ENCODE measurements around the gene KTN1. TPM values are rescaled to one million over a fixed set of nuclear protein-coding genes. Genes with fewer than 3 reads are reported as not detected.

Gene KTN1
- total RNA-seq, 1 experiment from 2014 or later = 138 TPM

- intact Hi-C loops (cut with micrococcal nuclease; ENCODE audit: unreplicated experiment) = no loop called here
- Mint-ChIP-seq H3K4me1 (ENCODE audit: low read depth, unreplicated experiment) (no peaks in the 10 kb centered on the region), H3K9me3 (ENCODE audit: unreplicated experiment) (no peaks in the 10 kb centered on the region), H3K27me3 (ENCODE audit: insufficient read depth, unreplicated experiment) (no peaks in the 10 kb centered on the region), H3K27ac (ENCODE audit: unreplicated experiment) (no peak overlapping the region), H3K4me3 (ENCODE audit: unreplicated experiment) (no peak overlapping the region), H3K36me3 (ENCODE audit: insufficient read depth, unreplicated experiment) (no peaks in the 10 kb centered on the region)
- no peak overlapping the region for H3K4me3 ChIP-seq (ENCODE audit: low read depth, low read length)
- no peaks in the 10 kb centered on the region for H3K4me1 ChIP-seq
- no peak for DNase-seq
- no peak for TF ChIP-seq CTCF (IDR thresholded peaks at IDR 0.05; ENCODE audit: insufficient read depth in 1 of 2, low read depth in 1 of 2, low read length in 1 of 2, severe bottlenecking in 1 of 2, unreplicated experiment in 1 of 2)
- POLR2A ChIA-PET = no interaction called here
- H3K9me3 ChIP-seq = no peaks in the 10 kb centered on the region
- BruUV-seq (replicated peaks) = no TSS peak
- H3K27me3 ChIP-seq (replicated peaks; ENCODE audit: control insufficient read depth, insufficient read depth, low read length) = no peaks in the 10 kb centered on the region
- CTCF ChIA-PET = no interaction called here
- no peaks in the 10 kb centered on the region for H3K36me3 ChIP-seq (ENCODE audit: control insufficient read depth, insufficient read depth, low read length)
Observed at GRCh38 chr14:55718551-55718950, 138.5 kb downstream of the KTN1 start.

- no TSS peak for BruUV-seq (replicated peaks)
- no peak for TF ChIP-seq CTCF (IDR thresholded peaks at IDR 0.05; ENCODE audit: insufficient read depth in 1 of 2, low read depth in 1 of 2, low read length in 1 of 2, severe bottlenecking in 1 of 2, unreplicated experiment in 1 of 2)
Observed at GRCh38 chr14:55720796-55721195, 140.8 kb downstream of the KTN1 start.

GRCh38 chr14:55721353-55721752 lies 141.3 kb downstream of the KTN1 start:
- CTCF ChIA-PET = no interaction called here
- no peak for TF ChIP-seq CTCF (IDR thresholded peaks at IDR 0.05; ENCODE audit: insufficient read depth in 1 of 2, low read depth in 1 of 2, low read length in 1 of 2, severe bottlenecking in 1 of 2, unreplicated experiment in 1 of 2)
- BruUV-seq (replicated peaks) = no TSS peak
- no peak for DNase-seq
- no peaks in the 10 kb centered on the region for H3K27me3 Mint-ChIP-seq (ENCODE audit: insufficient read depth, unreplicated experiment)
- H3K9me3 ChIP-seq = no peaks in the 10 kb centered on the region
- H3K4me1 Mint-ChIP-seq (ENCODE audit: low read depth, unreplicated experiment) = no peaks in the 10 kb centered on the region
- POLR2A ChIA-PET = no interaction called here
- no peaks in the 10 kb centered on the region for H3K36me3 Mint-ChIP-seq (ENCODE audit: insufficient read depth, unreplicated experiment)
- no peak overlapping the region for H3K4me3 Mint-ChIP-seq (ENCODE audit: unreplicated experiment)
- no peak overlapping the region for H3K27ac Mint-ChIP-seq (ENCODE audit: unreplicated experiment)
- no peaks in the 10 kb centered on the region for H3K4me1 ChIP-seq
- no peak overlapping the region for H3K4me3 ChIP-seq (ENCODE audit: low read depth, low read length)
- H3K9me3 Mint-ChIP-seq (ENCODE audit: unreplicated experiment) = no peaks in the 10 kb centered on the region
- H3K27me3 ChIP-seq (replicated peaks; ENCODE audit: control insufficient read depth, insufficient read depth, low read length) = no peaks in the 10 kb centered on the region
- intact Hi-C loops (cut with micrococcal nuclease; ENCODE audit: unreplicated experiment) = no loop called here
- H3K36me3 ChIP-seq (ENCODE audit: control insufficient read depth, insufficient read depth, low read length) = no peaks in the 10 kb centered on the region

More at GRCh38 chr14:55720796-55721195, 140.8 kb downstream of the KTN1 start:
- H3K27me3 ChIP-seq (replicated peaks; ENCODE audit: control insufficient read depth, insufficient read depth, low read length) = no peaks in the 10 kb centered on the region
- CTCF ChIA-PET = no interaction called here
- H3K9me3 ChIP-seq = no peaks in the 10 kb centered on the region
- POLR2A ChIA-PET = no interaction called here
- intact Hi-C loops (cut with micrococcal nuclease; ENCODE audit: unreplicated experiment) = no loop called here
- H3K36me3 ChIP-seq (ENCODE audit: control insufficient read depth, insufficient read depth, low read length) = no peaks in the 10 kb centered on the region
- no peaks in the 10 kb centered on the region for H3K4me1 Mint-ChIP-seq (ENCODE audit: low read depth, unreplicated experiment)
- no peaks in the 10 kb centered on the region for H3K27me3 Mint-ChIP-seq (ENCODE audit: insufficient read depth, unreplicated experiment)
- H3K9me3 Mint-ChIP-seq (ENCODE audit: unreplicated experiment) = no peaks in the 10 kb centered on the region
- no peak for DNase-seq
- no peak overlapping the region for H3K4me3 Mint-ChIP-seq (ENCODE audit: unreplicated experiment)
- H3K36me3 Mint-ChIP-seq (ENCODE audit: insufficient read depth, unreplicated experiment) = no peaks in the 10 kb centered on the region
- H3K4me3 ChIP-seq (ENCODE audit: low read depth, low read length) = no peak overlapping the region
- H3K27ac Mint-ChIP-seq (ENCODE audit: unreplicated experiment) = no peak overlapping the region
- no peaks in the 10 kb centered on the region for H3K4me1 ChIP-seq
